HFFc6 (cell line): Measurements from ENCODE around the gene RFTN1. TPM values are rescaled to one million over a fixed set of nuclear protein-coding genes. Genes with fewer than 3 reads are reported as not detected.
A peak's percentile ranks its signal among the peaks of the same experiment; 100 is the strongest.

Experiments used
- DNase-seq: peaks from one replicate; pipeline ENCODE4 v3.0.0-alpha.2; 2018
- H3K27ac Mint-ChIP-seq: 2 replicates; pipeline ENCODE4 v1.8.0; 2020; ENCODE audit warnings: mild to moderate bottlenecking, mixed read lengths
- H3K27me3 Mint-ChIP-seq: 2 replicates; pipeline ENCODE4 v1.8.0; 2021; ENCODE audit warnings: mild to moderate bottlenecking, moderate library complexity, mixed read lengths; ENCODE audit not compliant: insufficient read depth
- H3K36me3 Mint-ChIP-seq: 2 replicates; pipeline ENCODE4 v1.8.0; 2021; ENCODE audit warnings: low read depth, mixed read lengths
- H3K4me1 Mint-ChIP-seq: 2 replicates; pipeline ENCODE4 v1.8.0; 2020; ENCODE audit warnings: low read depth, mixed read lengths
- H3K4me3 Mint-ChIP-seq: 2 replicates; pipeline ENCODE4 v1.8.0; 2020; ENCODE audit warnings: mild to moderate bottlenecking, moderate library complexity, mixed read lengths
- H3K9me3 Mint-ChIP-seq: 2 replicates; pipeline ENCODE4 v1.8.0; 2020; ENCODE audit warnings: mild to moderate bottlenecking, mixed read lengths
- total RNA-seq, 6 experiments: library from RNA; stranded (reverse); fragmentation: NEBNext Ultra II Directional; extraction: Animal tissue kit (Norgen Biotek cat#: 25700); gene quantifications; 2 replicates in 1 of 6; 3 replicates in 5 of 6; pipeline ENCODE4 v1.2.3, GENCODE V29; 2021
- TF ChIP-seq, protein P1 (sequence below): fragments of 200-600 bp; sonication (generic); IDR thresholded peaks from 2 replicates; pipeline ENCODE4 v1.5.0; 2021; ENCODE audit warnings: antibody characterized with exemption, mild to moderate bottlenecking

Gene RFTN1
- total RNA-seq, 6 experiments from 2014 or later: 53.4 to 62.4 (median 57.4) TPM

DNA sequence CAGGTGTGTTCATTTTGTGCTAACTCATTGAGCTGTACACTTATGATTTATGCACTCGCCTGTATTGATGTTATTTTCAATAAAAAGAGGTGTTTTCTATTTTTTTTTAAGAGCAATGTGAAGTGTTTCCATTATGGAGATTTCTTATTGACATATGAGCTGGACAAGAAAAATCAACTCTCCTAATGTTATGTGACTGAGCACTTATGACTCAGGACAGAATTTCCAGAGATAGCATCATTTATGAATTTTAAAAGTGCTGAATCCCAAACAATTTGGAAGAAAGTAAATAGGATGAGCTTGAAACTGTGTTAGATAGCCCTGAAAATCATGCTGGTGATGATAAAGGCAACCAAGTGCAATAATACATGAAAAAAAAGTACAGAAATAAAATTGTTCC is 118.9 kb downstream of the RFTN1 start:
- DNase-seq: no peak
- Mint-ChIP-seq H3K4me1 (peaks cover 48% of the 10 kb centered on the region), H3K9me3 (no peaks in the 10 kb centered on the region), H3K36me3 (peaks cover 5% of the 10 kb centered on the region), H3K27me3 (no peaks in the 10 kb centered on the region), H3K27ac (0 out of 2 replicates have a peak overlapping the region, but pooled peaks have one; percentile 29), H3K4me3 (no peak overlapping the region)
- TF ChIP-seq, protein P1, sequence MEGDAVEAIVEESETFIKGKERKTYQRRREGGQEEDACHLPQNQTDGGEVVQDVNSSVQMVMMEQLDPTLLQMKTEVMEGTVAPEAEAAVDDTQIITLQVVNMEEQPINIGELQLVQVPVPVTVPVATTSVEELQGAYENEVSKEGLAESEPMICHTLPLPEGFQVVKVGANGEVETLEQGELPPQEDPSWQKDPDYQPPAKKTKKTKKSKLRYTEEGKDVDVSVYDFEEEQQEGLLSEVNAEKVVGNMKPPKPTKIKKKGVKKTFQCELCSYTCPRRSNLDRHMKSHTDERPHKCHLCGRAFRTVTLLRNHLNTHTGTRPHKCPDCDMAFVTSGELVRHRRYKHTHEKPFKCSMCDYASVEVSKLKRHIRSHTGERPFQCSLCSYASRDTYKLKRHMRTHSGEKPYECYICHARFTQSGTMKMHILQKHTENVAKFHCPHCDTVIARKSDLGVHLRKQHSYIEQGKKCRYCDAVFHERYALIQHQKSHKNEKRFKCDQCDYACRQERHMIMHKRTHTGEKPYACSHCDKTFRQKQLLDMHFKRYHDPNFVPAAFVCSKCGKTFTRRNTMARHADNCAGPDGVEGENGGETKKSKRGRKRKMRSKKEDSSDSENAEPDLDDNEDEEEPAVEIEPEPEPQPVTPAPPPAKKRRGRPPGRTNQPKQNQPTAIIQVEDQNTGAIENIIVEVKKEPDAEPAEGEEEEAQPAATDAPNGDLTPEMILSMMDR: no peak

DNA sequence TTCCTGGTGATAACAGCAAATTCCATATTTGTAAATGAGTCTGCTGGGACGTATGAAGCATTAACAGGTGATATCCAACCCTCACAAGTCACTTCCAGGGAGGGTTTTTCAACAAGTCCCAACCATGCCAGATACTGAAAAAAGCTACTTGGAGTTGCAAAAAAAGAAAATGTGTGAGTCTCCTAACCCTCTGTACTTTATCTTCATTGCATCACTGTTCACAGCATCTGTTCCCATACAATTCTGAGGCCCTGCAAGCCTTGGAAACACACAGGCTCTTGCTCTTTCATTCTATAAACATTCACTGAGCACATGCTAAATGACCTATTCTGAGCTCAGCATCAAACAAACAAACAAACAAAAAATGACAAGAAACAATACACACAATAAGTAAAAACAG is 120.8 kb downstream of the RFTN1 start:
- no peak overlapping the region for H3K4me3 Mint-ChIP-seq
- DNase-seq: no peak
- H3K4me1 Mint-ChIP-seq: peaks cover 53% of the 10 kb centered on the region
- H3K27me3 Mint-ChIP-seq: peaks cover 1% of the 10 kb centered on the region; the same call in 1 of the 2 replicates
- no peaks in the 10 kb centered on the region for H3K9me3 Mint-ChIP-seq
- peaks cover 5% of the 10 kb centered on the region for H3K36me3 Mint-ChIP-seq
- H3K27ac Mint-ChIP-seq: no peak overlapping the region
- TF ChIP-seq, protein P1: no peak

DNA sequence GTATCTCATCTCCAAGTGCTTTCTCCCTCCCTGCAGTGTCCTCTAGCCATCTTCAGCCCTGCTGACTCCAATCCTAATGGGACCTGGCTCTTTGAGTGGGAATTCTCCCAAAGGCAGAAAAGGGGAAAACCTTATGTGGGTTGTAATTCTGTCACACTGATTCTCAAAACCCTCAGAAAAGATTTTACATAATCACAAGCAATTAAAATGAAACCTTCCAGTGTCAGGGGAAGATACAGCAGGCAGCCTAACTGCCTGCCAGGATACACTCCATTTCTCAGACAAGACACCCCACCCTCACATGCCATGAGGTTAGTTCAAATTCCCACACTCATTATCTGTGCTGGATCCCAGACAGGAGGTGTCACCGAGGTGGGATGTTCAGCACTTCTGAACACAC is 121.4 kb downstream of the RFTN1 start:
- Mint-ChIP-seq H3K9me3 (no peaks in the 10 kb centered on the region), H3K4me3 (no peak overlapping the region), H3K27ac (no peak overlapping the region), H3K4me1 (peaks cover 53% of the 10 kb centered on the region), H3K36me3 (peaks cover 2% of the 10 kb centered on the region), H3K27me3 (peaks cover 3% of the 10 kb centered on the region; the same call in 1 of the 2 replicates)
- no peak for DNase-seq
- TF ChIP-seq, protein P1: no peak

GRCh38 chr3:16390581-16390980 is 122.9 kb downstream of the RFTN1 start:
- peaks cover 58% of the 10 kb centered on the region for H3K4me1 Mint-ChIP-seq
- no peak for DNase-seq
- no peaks in the 10 kb centered on the region for H3K9me3 Mint-ChIP-seq
- peaks cover 3% of the 10 kb centered on the region for H3K27me3 Mint-ChIP-seq
- H3K4me3 Mint-ChIP-seq: no peak overlapping the region
- TF ChIP-seq, protein P1: no peak
- peak overlapping the region; percentile 20; the same call in 1 of the 2 replicates for H3K27ac Mint-ChIP-seq
- H3K36me3 Mint-ChIP-seq: no peaks in the 10 kb centered on the region

DNA sequence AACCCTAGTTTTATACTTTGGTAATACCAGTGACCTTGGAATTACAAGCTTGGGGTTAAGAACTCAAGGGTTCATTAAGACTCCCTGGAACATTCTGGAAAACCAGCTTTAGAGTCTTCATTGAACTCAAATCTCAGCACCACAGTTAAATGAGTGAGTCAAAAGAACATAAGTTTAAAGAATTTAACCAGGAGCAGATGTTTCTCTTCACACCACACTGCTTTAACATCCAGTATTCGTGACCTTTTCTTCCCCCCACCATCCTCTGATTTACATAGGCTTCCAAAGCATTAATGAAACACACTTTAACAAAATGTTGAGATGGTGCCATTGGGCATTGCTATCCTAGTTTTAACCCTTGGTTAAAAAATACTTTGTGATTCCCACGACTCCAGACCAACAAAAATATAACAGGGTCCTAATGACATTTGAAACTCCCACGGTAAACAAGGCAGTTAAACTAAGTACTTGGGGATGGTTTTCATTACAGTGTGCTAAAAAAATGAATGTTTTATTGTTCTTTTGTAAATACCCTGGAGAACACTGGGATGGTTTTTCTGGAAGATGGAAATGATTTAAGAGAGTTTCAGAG is 124.6 kb downstream of the RFTN1 start:
- peaks cover 3% of the 10 kb centered on the region for H3K27me3 Mint-ChIP-seq
- DNase-seq: no peak

More for the DNA sequence above, 124.6 kb downstream of the RFTN1 start:
- H3K27ac Mint-ChIP-seq: peak overlapping the region; percentile 62
- H3K4me3 Mint-ChIP-seq: peak overlapping the region; percentile 18; the same call in 1 of the 2 replicates
- no peaks in the 10 kb centered on the region for H3K36me3 Mint-ChIP-seq
- no peaks in the 10 kb centered on the region for H3K9me3 Mint-ChIP-seq
- TF ChIP-seq, protein P1: no peak
- peaks cover 45% of the 10 kb centered on the region for H3K4me1 Mint-ChIP-seq
